Thyroid gland (tissue), 4 donors: Measurements from ENCODE around the gene DIRAS2. TPM values are rescaled to one million over a fixed set of nuclear protein-coding genes. Genes with fewer than 3 reads are reported as not detected.
A peak's percentile ranks its signal among the peaks of the same experiment; 100 is the strongest.

Source experiments
- DNase-seq, 2 donors: peaks; one replicate each; pipeline ENCODE4 v3.0.0-alpha.2; 2019
- H3K27ac ChIP-seq, 3 donors: fragments of 200-600 bp; sonication (generic); 1 replicate in 2 of 3; 2 replicates in 1 of 3; pipeline ENCODE4 v1.5.1; 2016 to 2019; ENCODE audit warnings: mild to moderate bottlenecking in 1 of 3, moderate library complexity in 1 of 3
- H3K27me3 ChIP-seq: fragments of 200-600 bp; sonication (generic); one replicate; pipeline ENCODE4 v1.5.1; 2019
- H3K36me3 ChIP-seq, 2 donors: fragments of 200-600 bp; sonication (generic); one replicate each; pipeline ENCODE4 v1.5.1; 2016 to 2019
- H3K4me1 ChIP-seq, 2 donors: fragments of 200-600 bp; sonication (generic); one replicate each; pipeline ENCODE4 v1.5.1; 2017 to 2019
- H3K4me3 ChIP-seq, 3 donors: fragments of 200-600 bp; sonication (generic); replicated peaks in 1 of 3; 1 replicate in 2 of 3; 2 replicates in 1 of 3; pipeline ENCODE4 v1.5.1; 2016; ENCODE audit warnings: mild to moderate bottlenecking in 1 of 3
- H3K9me3 ChIP-seq: fragments of 200-600 bp; sonication (generic); one replicate; pipeline ENCODE4 v1.5.1; 2017
- CTCF ChIP-seq, 6 experiments: fragments of 200-600 bp in 3 of 6; fragments of 450-650 bp in 3 of 6; sonication (generic) in 3 of 6; IDR thresholded peaks; one replicate each; pipeline ENCODE4 v1.5.1; 2016 to 2019; ENCODE audit warnings: antibody characterized with exemption in 6 of 6, mild to moderate bottlenecking in 2 of 6, inconsistent platforms in 1 of 6, moderate library complexity in 1 of 6
- POLR2A ChIP-seq, 2 donors: fragments of 450-650 bp; IDR thresholded peaks; one replicate each; pipeline ENCODE4 v1.6.1; 2017; ENCODE audit warnings: antibody characterized with exemption in 2 of 2, mild to moderate bottlenecking in 2 of 2, moderate library complexity in 1 of 2
- WGBS, 2 donors: methylation state at CpG; one replicate each; pipeline ENCODE4 v1.1.5; 2017; 5-methylcytosine and 5-hydroxymethylcytosine counted together
- intact Hi-C: fragments of 100-400 bp; cut with DNase I; formaldehyde crosslinking; loops from one replicate; pipeline ENCODE4 v1.15.1; 2023
- total RNA-seq, 4 donors: library from RNA; depleted of rRNA; stranded (reverse); fragments of >200 nt; gene quantifications; one replicate each; pipeline ENCODE4 v1.2.3, GENCODE V29; 2016

The DIRAS2 gene
- total RNA-seq, 4 donors from 2014 or later: 2.6 to 11.3 (median 6.6) TPM

- Histone ChIP-seq H3K27me3 (no peaks in the 10 kb centered on the region), H3K9me3 (no peaks in the 10 kb centered on the region), H3K4me3 (no peak overlapping the region), H3K27ac (no peak overlapping the region), H3K36me3 (no peaks in the 10 kb centered on the region), H3K4me1 (no peaks in the 10 kb centered on the region)
- no peak for TF ChIP-seq CTCF (IDR thresholded peaks at IDR 0.05)
- TF ChIP-seq POLR2A (IDR thresholded peaks at IDR 0.05): no peak
- intact Hi-C loops: no loop called here
- DNase-seq: no peak
- 75 to 86% methylated on average over 2 of the region's 2 CpGs for WGBS, 2 donors
These were observed 62.0 kb downstream of the DIRAS2 start for GRCh38 chr9:90580576-90580975.

GRCh38 chr9:90579181-90579580 lies 63.4 kb downstream of the DIRAS2 start:
- Histone ChIP-seq H3K27me3 (no peaks in the 10 kb centered on the region), H3K4me1 (no peaks in the 10 kb centered on the region), H3K27ac (no peak overlapping the region), H3K36me3 (no peaks in the 10 kb centered on the region), H3K9me3 (no peaks in the 10 kb centered on the region), H3K4me3 (no peak overlapping the region)
- DNase-seq: no peak
- intact Hi-C loops: no loop called here
- WGBS, 2 donors: 91 to 97% methylated on average over 2 of the region's 2 CpGs
- TF ChIP-seq CTCF (IDR thresholded peaks at IDR 0.05) (no peak), POLR2A (IDR thresholded peaks at IDR 0.05) (no peak)

- intact Hi-C loops: no loop called here
- TF ChIP-seq CTCF (IDR thresholded peaks at IDR 0.05) (no peak), POLR2A (IDR thresholded peaks at IDR 0.05) (no peak)
These were observed 64.4 kb downstream of the DIRAS2 start for GRCh38 chr9:90578126-90578815.

DNA sequence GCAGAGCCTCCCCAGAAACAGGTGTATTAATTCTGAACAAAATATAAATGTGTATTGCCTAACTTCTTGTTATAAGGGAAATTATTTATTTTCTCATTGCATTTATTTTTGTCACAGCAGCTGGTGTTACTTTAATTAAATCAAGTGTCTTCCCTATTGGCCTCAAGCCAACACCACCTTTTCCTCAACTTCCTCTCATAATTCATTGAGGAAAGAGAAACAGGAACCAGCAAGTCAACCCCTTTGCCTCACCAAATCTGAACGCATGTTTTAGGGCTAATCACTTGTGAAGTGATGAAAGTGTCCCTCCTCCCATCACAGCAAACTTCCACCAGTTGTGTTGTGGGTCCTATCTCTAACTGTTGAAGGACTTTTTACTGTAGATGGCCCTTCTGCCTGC lies 73.1 kb downstream of the DIRAS2 start:
- intact Hi-C loops: no loop called here
- WGBS, 2 donors: 30 to 56% methylated on average over 1 of the region's 1 CpG

More at GRCh38 chr9:90578126-90578815, 64.4 kb downstream of the DIRAS2 start:
- Histone ChIP-seq H3K27me3 (no peaks in the 10 kb centered on the region), H3K4me1 (no peaks in the 10 kb centered on the region), H3K27ac (no peak overlapping the region), H3K4me3 (no peak overlapping the region), H3K36me3 (no peaks in the 10 kb centered on the region), H3K9me3 (no peaks in the 10 kb centered on the region)
- no peak for DNase-seq
- 64 to 71% methylated on average over 3 of the region's 3 CpGs for WGBS, 2 donors

More for the DNA sequence above, 73.1 kb downstream of the DIRAS2 start:
- H3K36me3 ChIP-seq: no peaks in the 10 kb centered on the region
- DNase-seq: no peak
- peaks cover 9 to 14% of the 10 kb centered on the region in 2 donors for H3K4me1 ChIP-seq
- H3K27ac ChIP-seq: peak overlapping the region in 2 of 3 donors; percentile 49 to 54
- H3K27me3 ChIP-seq: no peaks in the 10 kb centered on the region
- TF ChIP-seq CTCF (IDR thresholded peaks at IDR 0.05) (no peak), POLR2A (IDR thresholded peaks at IDR 0.05) (no peak)
- H3K9me3 ChIP-seq: no peaks in the 10 kb centered on the region
- no peak overlapping the region for H3K4me3 ChIP-seq
